ENCODE results near the gene CUL1.
A peak's percentile ranks its signal among the peaks of the same experiment; 100 is the strongest.
"Not testable (repeated sequence)": the region's sequence is repeated elsewhere in the genome, so short reads cannot be mapped to it uniquely, and the experiment has no call there.

Gene CUL1

GRCh38 chr7:148706368-148706767 lies 7.7 kb downstream of the CUL1 start:
- DNase-seq (ENCODE audit: insufficient read length, low spot score) (no peak), FAIRE-seq (no peak)
- no peak for TF ChIP-seq CTCF (IDR thresholded peaks at IDR 0.05; ENCODE audit: insufficient read depth, missing control alignments)

- DNase-seq (ENCODE audit: insufficient read length, low spot score), result no peak
- FAIRE-seq, result no peak
- TF ChIP-seq CTCF (IDR thresholded peaks at IDR 0.05; ENCODE audit: insufficient read depth, missing control alignments), result no peak
Observed at GRCh38 chr7:148708026-148708885, 9.6 kb downstream of the CUL1 start.

- DNase-seq (ENCODE audit: insufficient read length, low spot score) (no peak), FAIRE-seq (no peak)
- no peak for TF ChIP-seq CTCF (IDR thresholded peaks at IDR 0.05; ENCODE audit: insufficient read depth, missing control alignments)
Observed at GRCh38 chr7:148709014-148709413, 10.3 kb downstream of the CUL1 start.

- not testable (repeated sequence) for FAIRE-seq; DNase-seq (ENCODE audit: insufficient read length, low spot score)
Observed at GRCh38 chr7:148710426-148710825, 11.7 kb downstream of the CUL1 start.

GRCh38 chr7:148711191-148712102 lies 12.7 kb downstream of the CUL1 start:
- FAIRE-seq, result no peak
- no peak for TF ChIP-seq CTCF (IDR thresholded peaks at IDR 0.05; ENCODE audit: insufficient read depth, missing control alignments)
- DNase-seq (ENCODE audit: insufficient read length, low spot score), result no peak

- peak; percentile 32 for FAIRE-seq
- no peak for TF ChIP-seq CTCF (IDR thresholded peaks at IDR 0.05; ENCODE audit: insufficient read depth, missing control alignments)
- DNase-seq (ENCODE audit: insufficient read length, low spot score), result no peak
Observed at GRCh38 chr7:148712678-148713329, 14.1 kb downstream of the CUL1 start.

- DNase-seq (ENCODE audit: insufficient read length, low spot score) (no peak), FAIRE-seq (no peak)
- no peak for TF ChIP-seq CTCF (IDR thresholded peaks at IDR 0.05; ENCODE audit: insufficient read depth, missing control alignments)
Observed at GRCh38 chr7:148714498-148714897, 15.8 kb downstream of the CUL1 start.
